IMR-90 (cell line): ENCODE measurements around the gene ZNF488.

Experiments
- BHLHE40 ChIP-seq: fragments of 150-350 bp; IDR thresholded peaks from 2 replicates; pipeline ENCODE4 v1.6.1; 2016; ENCODE audit warnings: mild to moderate bottlenecking, low read depth, low read length
- CHD1 ChIP-seq: IDR thresholded peaks from 2 replicates; pipeline ENCODE4 v1.6.1; 2012; ENCODE audit warnings: low read depth, low read length, improper control_type of control experiment
- CTCF ChIP-seq: conservative IDR thresholded peaks from 2 replicates; pipeline ENCODE4 v1.5.1; 2012; ENCODE audit warnings: mild to moderate bottlenecking, low read depth, low read length, improper control_type of control experiment
- ELK1 ChIP-seq: fragments of 150-350 bp; IDR thresholded peaks from 2 replicates; pipeline ENCODE4 v1.6.1; 2016; ENCODE audit warnings: low read depth, mild to moderate bottlenecking, low read length, moderate library complexity, borderline replicate concordance
- MAZ ChIP-seq: IDR thresholded peaks from 2 replicates; pipeline ENCODE4 v1.6.1; 2012; ENCODE audit warnings: low read depth, mild to moderate bottlenecking, low read length, improper control_type of control experiment, moderate library complexity, borderline replicate concordance
- POLR2A ChIP-seq: IDR thresholded peaks from 2 replicates; pipeline ENCODE4 v1.6.1; 2012; ENCODE audit warnings: mild to moderate bottlenecking, low read depth, low read length
- RAD21 ChIP-seq: IDR thresholded peaks from 2 replicates; pipeline ENCODE4 v1.6.1; 2012; ENCODE audit warnings: low read length, improper control_type of control experiment
- RCOR1 ChIP-seq: IDR thresholded peaks from 2 replicates; pipeline ENCODE4 v1.6.1; 2012; ENCODE audit warnings: mild to moderate bottlenecking, low read length, improper control_type of control experiment; ENCODE audit not compliant: insufficient replicate concordance
- RFX5 ChIP-seq: IDR thresholded peaks from 2 replicates; pipeline ENCODE4 v1.8.0; 2012; ENCODE audit warnings: low read depth, mild to moderate bottlenecking, low read length, moderate library complexity

- TF ChIP-seq POLR2A, result no peak
- TF ChIP-seq CTCF, result no peak
- no peak for TF ChIP-seq CHD1
- no peak for TF ChIP-seq RAD21
- no peak for TF ChIP-seq BHLHE40
- no peak for TF ChIP-seq MAZ
- TF ChIP-seq ELK1, result no peak
- no peak for TF ChIP-seq RFX5
- no peak for TF ChIP-seq RCOR1
Observed at GRCh38 chr10:47331491-47331890, 52.6 kb downstream of the ZNF488 start.
